ENCODE results near the gene RSPH1.
A peak's percentile ranks its signal among the peaks of the same experiment; 100 is the strongest.

RSPH1 gene

DNA sequence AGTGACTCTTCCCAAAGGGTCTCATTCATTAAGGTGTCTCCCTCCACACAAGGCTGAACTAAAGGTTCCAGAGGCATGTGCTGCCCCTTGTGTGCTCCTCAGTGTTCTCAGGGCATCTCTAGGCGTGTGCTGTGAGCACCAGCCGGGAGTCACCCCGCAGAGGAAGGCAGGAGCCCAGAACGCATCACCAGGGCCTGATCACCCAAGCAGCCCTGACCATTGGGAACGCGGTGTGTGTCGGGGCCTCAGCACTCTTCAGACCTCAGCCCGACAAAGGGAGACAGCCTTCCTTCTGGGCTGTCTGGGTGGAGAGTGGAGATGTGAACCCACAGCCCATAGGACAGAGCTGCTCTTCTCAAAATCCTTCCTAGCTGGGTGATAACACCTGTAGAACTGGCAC lies 26.7 kb upstream of the RSPH1 start:
- in situ Hi-C loops (cut with HindIII; ENCODE audit: low sequenced_read_pairs), result no loop called here
- TF ChIP-seq, protein P1, sequence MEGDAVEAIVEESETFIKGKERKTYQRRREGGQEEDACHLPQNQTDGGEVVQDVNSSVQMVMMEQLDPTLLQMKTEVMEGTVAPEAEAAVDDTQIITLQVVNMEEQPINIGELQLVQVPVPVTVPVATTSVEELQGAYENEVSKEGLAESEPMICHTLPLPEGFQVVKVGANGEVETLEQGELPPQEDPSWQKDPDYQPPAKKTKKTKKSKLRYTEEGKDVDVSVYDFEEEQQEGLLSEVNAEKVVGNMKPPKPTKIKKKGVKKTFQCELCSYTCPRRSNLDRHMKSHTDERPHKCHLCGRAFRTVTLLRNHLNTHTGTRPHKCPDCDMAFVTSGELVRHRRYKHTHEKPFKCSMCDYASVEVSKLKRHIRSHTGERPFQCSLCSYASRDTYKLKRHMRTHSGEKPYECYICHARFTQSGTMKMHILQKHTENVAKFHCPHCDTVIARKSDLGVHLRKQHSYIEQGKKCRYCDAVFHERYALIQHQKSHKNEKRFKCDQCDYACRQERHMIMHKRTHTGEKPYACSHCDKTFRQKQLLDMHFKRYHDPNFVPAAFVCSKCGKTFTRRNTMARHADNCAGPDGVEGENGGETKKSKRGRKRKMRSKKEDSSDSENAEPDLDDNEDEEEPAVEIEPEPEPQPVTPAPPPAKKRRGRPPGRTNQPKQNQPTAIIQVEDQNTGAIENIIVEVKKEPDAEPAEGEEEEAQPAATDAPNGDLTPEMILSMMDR (IDR thresholded peaks at IDR 0.05; ENCODE audit: low read depth, low read length, missing control alignments), result no peak
- H3K4me3 ChIP-seq (ENCODE audit: low read depth, low read length), result no peak overlapping the region
- no peak for DNase-seq (ENCODE audit: low read depth)

DNA sequence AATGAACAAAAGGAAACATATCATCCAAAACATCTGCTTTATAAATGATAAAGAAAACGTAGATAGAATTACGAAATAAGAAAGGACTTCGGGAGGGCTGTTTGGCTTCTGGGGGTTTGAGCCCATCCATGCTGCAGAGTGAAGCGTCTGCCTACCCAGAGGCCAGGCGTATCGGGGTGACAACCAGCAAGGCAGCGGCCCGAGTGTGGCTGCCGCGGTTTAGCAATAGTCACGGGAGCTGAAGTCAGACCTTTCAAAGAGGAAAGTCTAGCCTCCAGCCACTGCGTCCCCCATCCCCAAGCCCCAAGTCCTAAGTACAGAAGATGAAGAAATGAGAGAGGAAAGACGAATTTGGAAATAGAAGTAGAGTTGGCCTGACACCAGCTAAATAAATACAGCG lies 26.2 kb upstream of the RSPH1 start:
- no peak overlapping the region for H3K4me3 ChIP-seq (ENCODE audit: low read depth, low read length)
- TF ChIP-seq, protein P1 (IDR thresholded peaks at IDR 0.05; ENCODE audit: low read depth, low read length, missing control alignments), result no peak
- DNase-seq (ENCODE audit: low read depth), result no peak
- in situ Hi-C loops (cut with HindIII; ENCODE audit: low sequenced_read_pairs), result no loop called here

DNA sequence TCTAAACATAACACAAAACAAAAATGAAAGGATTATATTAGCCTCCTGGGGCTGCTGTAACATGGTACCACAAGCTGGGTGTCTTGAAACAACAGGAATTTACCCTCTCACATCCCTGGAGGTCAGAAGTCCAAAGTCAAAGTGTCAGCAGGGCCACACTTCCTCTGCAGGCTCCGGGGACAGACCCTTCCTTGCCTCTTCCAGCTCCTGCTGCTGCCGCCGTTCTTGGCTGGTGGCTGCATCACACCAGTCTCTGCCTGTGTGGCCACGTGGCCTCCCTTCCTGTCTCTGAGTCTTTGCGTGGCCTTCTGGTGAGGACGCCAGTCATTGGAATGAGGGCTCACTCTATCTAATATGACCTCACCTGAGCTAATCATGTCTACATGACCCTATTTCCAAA lies 25.8 kb upstream of the RSPH1 start:
- TF ChIP-seq, protein P1 (IDR thresholded peaks at IDR 0.05; ENCODE audit: low read depth, low read length, missing control alignments), result no peak
- no peak overlapping the region for H3K4me3 ChIP-seq (ENCODE audit: low read depth, low read length)
- no peak for DNase-seq (ENCODE audit: low read depth)
- in situ Hi-C loops (cut with HindIII; ENCODE audit: low sequenced_read_pairs), result no loop called here

DNA sequence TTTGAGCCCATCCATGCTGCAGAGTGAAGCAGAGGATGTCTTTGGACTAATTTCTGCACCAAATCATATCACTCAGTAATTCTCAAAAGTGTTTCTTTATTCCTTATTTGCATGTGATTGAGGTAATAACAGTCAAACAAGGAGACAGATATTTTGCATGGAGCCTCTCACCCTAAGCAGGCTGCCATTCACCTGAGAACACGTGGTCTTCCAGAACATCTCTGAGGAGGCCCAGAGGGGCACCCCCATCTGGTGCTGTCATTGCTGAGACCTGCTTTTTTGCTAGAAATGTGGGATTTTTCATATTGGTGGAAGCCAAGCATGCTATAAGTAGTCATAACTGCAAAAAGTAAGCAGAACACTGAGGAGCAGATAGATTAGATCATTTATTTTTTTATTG lies 25.4 kb upstream of the RSPH1 start:
- H3K4me3 ChIP-seq (ENCODE audit: low read depth, low read length), result no peak overlapping the region
- TF ChIP-seq, protein P1 (IDR thresholded peaks at IDR 0.05; ENCODE audit: low read depth, low read length, missing control alignments), result no peak
- no peak for DNase-seq (ENCODE audit: low read depth)
- in situ Hi-C loops (cut with HindIII; ENCODE audit: low sequenced_read_pairs), result no loop called here

DNA sequence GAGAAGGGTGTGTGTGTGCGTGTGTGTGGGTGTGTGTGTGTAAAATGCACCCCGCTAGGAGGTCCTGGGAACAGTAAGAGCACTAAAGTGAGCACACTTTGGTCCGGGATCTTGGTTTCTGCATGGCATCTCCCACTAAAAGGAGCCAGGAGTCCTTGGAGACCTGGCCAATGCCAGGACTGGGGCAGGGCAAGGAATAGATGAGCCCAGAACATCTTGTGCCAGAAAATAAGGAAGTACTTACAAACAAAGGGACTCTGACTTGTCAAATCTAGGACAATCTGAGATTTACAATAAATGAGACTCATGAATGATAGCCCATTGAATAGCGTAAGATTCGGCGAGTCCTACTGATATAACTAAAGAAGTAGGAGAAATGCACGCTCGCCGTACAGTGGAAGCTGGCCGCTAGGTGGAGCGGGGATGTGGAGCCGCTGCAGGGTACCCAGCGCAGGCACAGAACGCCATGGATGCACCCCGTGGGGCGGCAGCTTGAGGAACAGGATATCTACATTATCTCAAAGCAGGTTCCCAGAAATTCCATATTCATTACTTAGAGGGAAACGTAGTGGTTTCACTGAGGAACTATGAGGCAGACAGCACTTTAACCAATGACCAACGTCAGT lies 24.7 kb upstream of the RSPH1 start:
- DNase-seq (ENCODE audit: low read depth), result no peak
- TF ChIP-seq, protein P1 (IDR thresholded peaks at IDR 0.05; ENCODE audit: low read depth, low read length, missing control alignments), result peak; percentile 51
- H3K4me3 ChIP-seq (ENCODE audit: low read depth, low read length), result no peak overlapping the region
- in situ Hi-C loops (cut with HindIII; ENCODE audit: low sequenced_read_pairs), result no loop called here

DNA sequence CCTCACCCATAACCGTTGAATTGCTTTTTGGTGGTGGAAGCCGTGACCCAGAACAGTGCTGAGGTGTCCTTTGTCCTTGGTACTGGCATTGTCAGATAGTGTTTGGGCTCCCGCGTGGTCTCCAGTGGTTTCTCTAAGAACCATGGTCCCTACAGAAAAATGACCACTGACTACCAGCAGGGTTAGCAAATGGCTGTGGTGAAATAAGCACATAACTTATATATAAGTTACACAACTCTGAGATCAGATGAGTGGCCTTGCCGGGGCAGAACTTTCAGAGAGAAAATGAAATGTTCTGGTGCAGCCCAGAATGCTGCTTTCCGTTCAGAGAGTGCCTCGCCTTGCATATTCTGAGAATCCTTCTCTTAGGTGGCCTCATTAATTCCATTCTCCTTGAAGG lies 22.6 kb upstream of the RSPH1 start:
- in situ Hi-C loops (cut with HindIII; ENCODE audit: low sequenced_read_pairs), result no loop called here

More for the DNA sequence above, 22.6 kb upstream of the RSPH1 start:
- DNase-seq (ENCODE audit: low read depth), result no peak
- TF ChIP-seq, protein P1 (IDR thresholded peaks at IDR 0.05; ENCODE audit: low read depth, low read length, missing control alignments), result no peak
- no peak overlapping the region for H3K4me3 ChIP-seq (ENCODE audit: low read depth, low read length)

Measured in astrocyte of the cerebellum (primary cell).